Nephron progenitor cell (in vitro differentiated cells): ENCODE data around the gene ATCAY.
"Not testable (repeated sequence)": the region's sequence is repeated elsewhere in the genome, so short reads cannot be mapped to it uniquely, and the experiment has no call there.

Source experiments
- DNase-seq: peaks from one replicate; pipeline ENCODE4 v3.0.0; 2021
- H3K27ac Mint-ChIP-seq: 2 replicates; pipeline ENCODE4 v1.8.0; 2021; ENCODE audit warnings: mild to moderate bottlenecking, moderate library complexity, mixed read lengths
- H3K27me3 Mint-ChIP-seq: 2 replicates; pipeline ENCODE4 v1.8.0; 2021; ENCODE audit warnings: mild to moderate bottlenecking, low read depth, mixed read lengths; ENCODE audit not compliant: poor library complexity
- H3K36me3 Mint-ChIP-seq: 2 replicates; pipeline ENCODE4 v1.8.0; 2021; ENCODE audit warnings: low read depth, mixed read lengths
- H3K4me1 Mint-ChIP-seq: 2 replicates; pipeline ENCODE4 v1.8.0; 2021; ENCODE audit warnings: mixed read lengths
- H3K4me3 Mint-ChIP-seq: 2 replicates; pipeline ENCODE4 v1.8.0; 2021; ENCODE audit warnings: mild to moderate bottlenecking, moderate library complexity, mixed read lengths
- H3K9me3 Mint-ChIP-seq: 2 replicates; pipeline ENCODE4 v1.8.0; 2021; ENCODE audit warnings: mild to moderate bottlenecking, moderate library complexity, mixed read lengths
- TF ChIP-seq, protein P1 (sequence below): fragments of 200-600 bp; sonication (generic); IDR thresholded peaks from 2 replicates; pipeline ENCODE4 v1.5.0; 2021; ENCODE audit warnings: antibody characterized with exemption

The ATCAY gene

DNA sequence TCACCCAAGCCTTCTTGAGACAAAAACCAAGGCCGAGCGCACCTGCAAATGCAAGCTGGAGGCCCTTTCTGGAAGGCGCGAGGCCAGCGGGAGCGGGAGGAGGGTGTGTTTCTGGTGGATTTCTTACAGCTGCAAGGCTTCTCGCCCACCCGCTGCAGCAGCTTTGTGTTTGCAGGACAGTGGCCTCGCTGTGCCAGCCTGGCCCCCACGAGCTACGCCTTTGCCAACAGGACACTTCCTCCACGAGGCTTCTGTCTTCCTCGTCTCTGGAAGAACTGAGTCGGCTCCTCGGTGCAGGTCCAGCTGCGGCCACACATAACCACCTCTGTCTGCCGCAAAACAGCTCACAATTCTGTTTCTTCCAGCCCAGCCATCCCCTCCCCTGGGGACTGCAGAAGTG, 10.1 kb downstream of the ATCAY start:
- H3K9me3 Mint-ChIP-seq, result no peaks in the 10 kb centered on the region
- H3K27me3 Mint-ChIP-seq, result peaks cover 5% of the 10 kb centered on the region
- no peak overlapping the region for H3K4me3 Mint-ChIP-seq
- H3K27ac Mint-ChIP-seq, result no peak overlapping the region
- no peaks in the 10 kb centered on the region for H3K36me3 Mint-ChIP-seq
- no peak for DNase-seq
- H3K4me1 Mint-ChIP-seq, result no peaks in the 10 kb centered on the region
- TF ChIP-seq, protein P1, sequence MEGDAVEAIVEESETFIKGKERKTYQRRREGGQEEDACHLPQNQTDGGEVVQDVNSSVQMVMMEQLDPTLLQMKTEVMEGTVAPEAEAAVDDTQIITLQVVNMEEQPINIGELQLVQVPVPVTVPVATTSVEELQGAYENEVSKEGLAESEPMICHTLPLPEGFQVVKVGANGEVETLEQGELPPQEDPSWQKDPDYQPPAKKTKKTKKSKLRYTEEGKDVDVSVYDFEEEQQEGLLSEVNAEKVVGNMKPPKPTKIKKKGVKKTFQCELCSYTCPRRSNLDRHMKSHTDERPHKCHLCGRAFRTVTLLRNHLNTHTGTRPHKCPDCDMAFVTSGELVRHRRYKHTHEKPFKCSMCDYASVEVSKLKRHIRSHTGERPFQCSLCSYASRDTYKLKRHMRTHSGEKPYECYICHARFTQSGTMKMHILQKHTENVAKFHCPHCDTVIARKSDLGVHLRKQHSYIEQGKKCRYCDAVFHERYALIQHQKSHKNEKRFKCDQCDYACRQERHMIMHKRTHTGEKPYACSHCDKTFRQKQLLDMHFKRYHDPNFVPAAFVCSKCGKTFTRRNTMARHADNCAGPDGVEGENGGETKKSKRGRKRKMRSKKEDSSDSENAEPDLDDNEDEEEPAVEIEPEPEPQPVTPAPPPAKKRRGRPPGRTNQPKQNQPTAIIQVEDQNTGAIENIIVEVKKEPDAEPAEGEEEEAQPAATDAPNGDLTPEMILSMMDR, result no peak

DNA sequence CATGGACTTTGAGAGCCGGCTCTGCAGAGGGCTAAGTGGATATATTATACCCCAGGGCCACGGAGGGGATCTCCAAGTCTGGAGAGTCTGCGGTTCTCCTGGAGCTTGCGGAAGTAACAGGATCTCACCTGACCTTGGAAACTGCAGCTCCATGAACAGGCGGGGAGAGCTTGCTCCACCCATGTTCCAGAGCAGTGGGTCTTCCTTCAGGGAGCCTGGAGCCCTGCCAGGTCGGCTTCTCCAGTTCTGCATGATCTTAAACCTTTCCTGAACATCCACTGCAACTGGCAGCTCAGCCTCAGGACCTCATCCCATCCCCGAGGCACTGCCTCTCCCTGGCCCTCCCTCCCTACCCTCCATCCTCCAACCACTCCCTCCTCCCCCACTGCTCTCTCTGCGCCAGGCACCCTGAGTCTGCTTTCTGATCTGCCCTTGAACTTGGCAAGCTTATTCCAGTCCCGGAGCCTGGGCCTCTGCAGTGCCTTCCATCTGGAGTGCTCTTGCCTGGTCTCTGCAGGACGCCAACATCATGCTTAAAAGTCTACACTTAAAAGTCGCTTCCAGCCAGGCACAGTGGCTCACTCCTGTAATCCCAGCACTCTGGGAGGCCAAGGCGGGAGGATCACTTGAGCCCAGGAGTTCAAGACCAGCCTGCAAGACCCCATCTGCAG, 13.2 kb downstream of the ATCAY start:
- peaks cover 5% of the 10 kb centered on the region for H3K9me3 Mint-ChIP-seq
- peaks cover 15% of the 10 kb centered on the region for H3K27me3 Mint-ChIP-seq
- no peak for DNase-seq
- no peak overlapping the region for H3K4me3 Mint-ChIP-seq
- TF ChIP-seq, protein P1, result no peak
- H3K4me1 Mint-ChIP-seq, result no peaks in the 10 kb centered on the region
- no peak overlapping the region for H3K27ac Mint-ChIP-seq
- H3K36me3 Mint-ChIP-seq, result no peaks in the 10 kb centered on the region

- not testable (repeated sequence) for H3K4me1 Mint-ChIP-seq, H3K9me3 Mint-ChIP-seq, DNase-seq, H3K27ac Mint-ChIP-seq, H3K36me3 Mint-ChIP-seq, H3K4me3 Mint-ChIP-seq
- H3K27me3 Mint-ChIP-seq, result peaks cover 18% of the 10 kb centered on the region
Measured at GRCh38 chr19:3894959-3895358, 14.5 kb downstream of the ATCAY start.

- no peaks in the 10 kb centered on the region for H3K4me1 Mint-ChIP-seq
- H3K9me3 Mint-ChIP-seq, result peaks cover 9% of the 10 kb centered on the region
Measured at GRCh38 chr19:3895788-3896187, 15.3 kb downstream of the ATCAY start.

DNA sequence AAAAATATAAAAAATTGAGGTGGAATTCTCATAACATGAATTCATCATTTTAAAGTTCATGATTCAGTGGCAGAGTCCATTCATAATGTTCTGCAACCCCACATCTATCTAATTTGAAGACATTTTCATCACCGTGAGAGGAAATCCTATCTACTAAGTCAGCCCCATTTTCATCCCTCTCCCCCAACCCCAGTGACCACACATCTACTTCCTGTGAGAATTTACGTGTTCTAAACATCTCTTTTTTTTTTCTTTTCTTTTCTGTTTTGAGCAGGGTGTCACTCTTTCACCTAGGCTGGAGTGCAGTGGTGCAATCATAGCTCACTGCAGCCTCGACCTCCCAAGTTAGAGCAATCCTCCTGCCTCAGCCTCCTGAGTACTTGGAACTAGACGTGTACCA, 17.5 kb downstream of the ATCAY start:
- no peaks in the 10 kb centered on the region for H3K36me3 Mint-ChIP-seq
- H3K4me3 Mint-ChIP-seq, result no peak overlapping the region
- peaks cover 9% of the 10 kb centered on the region for H3K9me3 Mint-ChIP-seq
- TF ChIP-seq, protein P1, result no peak
- DNase-seq, result no peak
- H3K27ac Mint-ChIP-seq, result no peak overlapping the region
- no peaks in the 10 kb centered on the region for H3K4me1 Mint-ChIP-seq
- H3K27me3 Mint-ChIP-seq, result peaks cover 23% of the 10 kb centered on the region

More at GRCh38 chr19:3895788-3896187, 15.3 kb downstream of the ATCAY start:
- TF ChIP-seq, protein P1, result no peak
- H3K27ac Mint-ChIP-seq, result no peak overlapping the region
- no peak for DNase-seq
- no peak overlapping the region for H3K4me3 Mint-ChIP-seq
- no peaks in the 10 kb centered on the region for H3K36me3 Mint-ChIP-seq
- peaks cover 23% of the 10 kb centered on the region for H3K27me3 Mint-ChIP-seq

GRCh38 chr19:3898426-3898825, 17.9 kb downstream of the ATCAY start:
- TF ChIP-seq, protein P1, result no peak
- H3K9me3 Mint-ChIP-seq, result peaks cover 9% of the 10 kb centered on the region

More at GRCh38 chr19:3898426-3898825, 17.9 kb downstream of the ATCAY start:
- Mint-ChIP-seq H3K4me1 (no peaks in the 10 kb centered on the region), H3K4me3 (no peak overlapping the region), H3K36me3 (no peaks in the 10 kb centered on the region), H3K27me3 (peaks cover 23% of the 10 kb centered on the region), H3K27ac (no peak overlapping the region)
- DNase-seq, result no peak
